ENCODE results near the gene MFAP1.
A peak's percentile ranks its signal among the peaks of the same experiment; 100 is the strongest.
"Not testable (repeated sequence)": the region's sequence is repeated elsewhere in the genome, so short reads cannot be mapped to it uniquely, and the experiment has no call there.

The MFAP1 gene

DNA sequence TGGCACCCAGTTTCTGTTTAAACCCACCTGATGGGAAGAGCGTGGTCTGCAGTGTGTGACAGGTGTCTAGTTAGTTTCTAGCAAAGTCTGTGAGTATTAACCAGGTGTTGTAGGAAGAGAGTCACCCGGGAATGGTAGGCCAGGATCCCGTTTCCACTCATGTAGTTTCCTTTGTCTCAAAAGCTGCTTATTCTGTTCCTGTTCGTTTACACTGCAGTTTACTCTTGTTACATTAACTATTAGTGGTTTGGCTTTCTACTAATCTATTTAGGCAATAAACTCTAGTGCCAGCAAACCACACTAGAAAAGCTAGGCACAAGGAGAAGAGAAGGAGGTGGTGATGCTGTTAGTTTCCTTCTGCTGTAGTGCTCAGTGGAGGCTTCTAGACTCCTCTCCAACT is 35.1 kb upstream of the MFAP1 start:
- TF ChIP-seq, protein P1, sequence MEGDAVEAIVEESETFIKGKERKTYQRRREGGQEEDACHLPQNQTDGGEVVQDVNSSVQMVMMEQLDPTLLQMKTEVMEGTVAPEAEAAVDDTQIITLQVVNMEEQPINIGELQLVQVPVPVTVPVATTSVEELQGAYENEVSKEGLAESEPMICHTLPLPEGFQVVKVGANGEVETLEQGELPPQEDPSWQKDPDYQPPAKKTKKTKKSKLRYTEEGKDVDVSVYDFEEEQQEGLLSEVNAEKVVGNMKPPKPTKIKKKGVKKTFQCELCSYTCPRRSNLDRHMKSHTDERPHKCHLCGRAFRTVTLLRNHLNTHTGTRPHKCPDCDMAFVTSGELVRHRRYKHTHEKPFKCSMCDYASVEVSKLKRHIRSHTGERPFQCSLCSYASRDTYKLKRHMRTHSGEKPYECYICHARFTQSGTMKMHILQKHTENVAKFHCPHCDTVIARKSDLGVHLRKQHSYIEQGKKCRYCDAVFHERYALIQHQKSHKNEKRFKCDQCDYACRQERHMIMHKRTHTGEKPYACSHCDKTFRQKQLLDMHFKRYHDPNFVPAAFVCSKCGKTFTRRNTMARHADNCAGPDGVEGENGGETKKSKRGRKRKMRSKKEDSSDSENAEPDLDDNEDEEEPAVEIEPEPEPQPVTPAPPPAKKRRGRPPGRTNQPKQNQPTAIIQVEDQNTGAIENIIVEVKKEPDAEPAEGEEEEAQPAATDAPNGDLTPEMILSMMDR (conservative IDR thresholded peaks at IDR 0.05; ENCODE audit: low read length): no peak
- DNase-seq (ENCODE audit: low read depth): no peak

DNA sequence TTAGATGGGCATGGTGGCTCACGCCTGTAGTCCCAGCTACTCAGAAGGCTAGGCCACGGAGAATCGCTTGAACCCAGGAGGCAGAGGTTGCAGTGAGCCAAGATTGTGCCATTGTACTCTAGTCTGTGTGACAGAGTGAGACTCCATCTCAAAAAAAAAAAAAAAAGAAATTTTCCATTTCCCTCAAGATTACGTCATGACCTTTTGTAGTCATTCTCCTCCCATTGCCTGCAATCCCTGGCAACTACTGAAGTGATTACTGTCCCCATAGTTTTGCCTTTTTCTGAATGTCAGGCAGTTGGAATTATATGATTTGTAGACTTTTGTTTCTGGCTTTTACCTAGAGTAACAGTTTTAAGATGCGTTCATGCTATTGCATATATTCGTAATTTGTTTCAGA is 30.3 kb upstream of the MFAP1 start:
- TF ChIP-seq, protein P1 (conservative IDR thresholded peaks at IDR 0.05; ENCODE audit: low read length): no peak
- DNase-seq (ENCODE audit: low read depth): peak; percentile 37
- no peak overlapping the region for H3K4me3 ChIP-seq (ENCODE audit: low read length)

More for the DNA sequence above, 35.1 kb upstream of the MFAP1 start:
- no peak overlapping the region for H3K4me3 ChIP-seq (ENCODE audit: low read length)

DNA sequence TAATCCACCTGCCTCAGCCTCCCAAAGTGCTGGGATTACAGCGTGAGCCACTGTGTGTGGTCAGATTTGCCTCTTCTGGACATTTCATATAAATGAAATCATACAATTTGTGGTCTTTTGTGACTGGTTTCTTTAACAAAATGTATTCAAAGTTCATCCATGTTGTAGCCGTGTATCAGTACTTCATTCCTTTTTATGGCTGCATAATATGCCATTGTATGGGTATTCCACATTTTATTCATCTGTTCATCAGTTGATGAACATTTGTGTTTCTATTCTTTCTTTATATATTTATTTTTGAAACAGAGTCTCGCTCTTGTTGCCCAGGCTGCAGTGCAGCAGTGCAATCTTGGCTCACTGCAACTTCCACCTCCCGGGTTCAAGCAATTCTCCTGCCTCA is 28.1 kb upstream of the MFAP1 start:
- TF ChIP-seq, protein P1 (conservative IDR thresholded peaks at IDR 0.05; ENCODE audit: low read length): no peak
- no peak for DNase-seq (ENCODE audit: low read depth)
- H3K4me3 ChIP-seq (ENCODE audit: low read length): no peak overlapping the region

DNA sequence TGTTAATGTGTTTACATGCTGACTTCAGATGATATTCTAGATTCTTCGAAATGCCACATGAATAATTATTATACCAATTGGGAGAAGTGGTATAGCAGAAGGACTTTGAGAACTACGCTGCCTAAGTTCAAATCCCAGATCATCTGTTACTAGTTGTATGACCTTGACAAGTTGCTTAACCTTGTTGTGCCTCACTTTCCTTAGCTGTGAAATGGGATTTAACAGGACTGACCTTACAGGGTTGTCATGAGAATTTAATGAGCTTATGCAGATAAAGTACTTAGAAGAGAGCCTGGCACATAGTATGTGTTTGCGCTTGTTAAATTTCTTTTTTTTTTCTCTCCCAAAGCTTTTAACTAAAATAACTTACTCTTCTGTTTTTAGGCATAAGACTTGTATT is 26.8 kb upstream of the MFAP1 start:
- no peak overlapping the region for H3K4me3 ChIP-seq (ENCODE audit: low read length)
- no peak for DNase-seq (ENCODE audit: low read depth)
- TF ChIP-seq, protein P1 (conservative IDR thresholded peaks at IDR 0.05; ENCODE audit: low read length): no peak

DNA sequence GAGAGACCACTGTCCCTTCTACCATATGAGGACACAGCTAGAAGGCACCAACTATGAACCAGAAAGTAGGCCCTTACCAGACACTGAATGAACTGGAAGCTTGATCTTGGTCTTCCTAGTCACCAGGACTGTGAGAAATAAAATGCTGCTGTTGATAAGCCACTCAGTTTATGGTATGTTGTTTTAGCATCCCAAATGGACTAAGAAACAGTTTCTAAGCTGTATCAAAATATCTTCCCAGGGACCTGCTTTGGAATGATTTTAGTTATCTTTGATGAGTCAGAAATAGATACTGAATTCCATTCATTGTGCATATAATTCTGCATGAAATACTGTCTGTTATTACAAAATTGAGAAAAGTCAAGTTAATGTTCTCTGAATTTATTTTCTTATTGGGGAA is 20.9 kb upstream of the MFAP1 start:
- no peak for DNase-seq (ENCODE audit: low read depth)
- no peak overlapping the region for H3K4me3 ChIP-seq (ENCODE audit: low read length)
- TF ChIP-seq, protein P1 (conservative IDR thresholded peaks at IDR 0.05; ENCODE audit: low read length): no peak

DNA sequence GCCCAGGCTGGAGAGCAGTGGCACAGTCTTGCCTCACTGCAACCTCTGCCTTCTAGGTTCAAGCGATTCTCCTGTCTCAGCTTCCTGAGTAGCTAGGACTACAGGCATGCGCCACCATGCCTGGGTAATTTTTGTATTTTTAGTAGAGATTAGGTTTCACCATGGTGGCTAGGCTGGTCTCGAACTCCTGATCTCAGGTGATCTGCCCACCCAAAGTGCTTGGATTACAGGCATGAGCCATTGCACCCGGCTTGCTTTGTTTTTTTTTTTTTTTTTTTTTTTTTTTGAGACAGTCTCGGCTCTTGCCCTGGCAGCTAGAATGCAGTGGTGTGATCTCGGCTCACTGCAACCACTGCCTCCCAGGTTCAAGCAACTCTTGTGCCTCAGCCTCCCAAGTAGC is 8.0 kb upstream of the MFAP1 start:
- DNase-seq (ENCODE audit: low read depth): not testable (repeated sequence)

DNA sequence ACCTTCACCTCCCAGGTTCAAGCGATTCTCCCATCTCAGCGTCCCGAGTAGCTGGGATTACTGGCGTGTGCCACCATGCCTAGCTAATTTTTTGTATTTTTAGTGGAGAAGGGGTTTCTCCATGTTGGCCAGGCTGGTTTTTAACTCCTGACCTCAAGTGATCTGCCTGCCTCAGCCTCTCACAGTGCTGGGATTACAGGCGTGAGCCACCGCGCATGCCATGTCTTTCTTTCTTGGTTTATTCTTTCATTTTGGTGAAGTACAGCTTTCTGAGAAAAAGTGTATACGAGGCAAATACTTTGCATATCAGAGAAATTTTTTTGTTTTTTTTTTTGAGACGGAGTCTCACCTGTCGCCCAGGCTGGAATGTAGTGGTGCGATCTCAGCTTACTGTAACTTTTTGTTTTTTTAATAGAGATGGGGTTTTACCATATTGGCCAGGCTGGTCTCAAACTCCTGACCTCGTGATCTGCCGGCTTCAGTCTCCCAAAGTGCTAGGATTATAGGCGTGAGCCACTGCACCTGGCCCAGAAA is 7.1 kb upstream of the MFAP1 start:
- not testable (repeated sequence) for H3K4me3 ChIP-seq (ENCODE audit: low read length); DNase-seq (ENCODE audit: low read depth)

More for the DNA sequence above, 8.0 kb upstream of the MFAP1 start:
- H3K4me3 ChIP-seq (ENCODE audit: low read length): not testable (repeated sequence)

DNA sequence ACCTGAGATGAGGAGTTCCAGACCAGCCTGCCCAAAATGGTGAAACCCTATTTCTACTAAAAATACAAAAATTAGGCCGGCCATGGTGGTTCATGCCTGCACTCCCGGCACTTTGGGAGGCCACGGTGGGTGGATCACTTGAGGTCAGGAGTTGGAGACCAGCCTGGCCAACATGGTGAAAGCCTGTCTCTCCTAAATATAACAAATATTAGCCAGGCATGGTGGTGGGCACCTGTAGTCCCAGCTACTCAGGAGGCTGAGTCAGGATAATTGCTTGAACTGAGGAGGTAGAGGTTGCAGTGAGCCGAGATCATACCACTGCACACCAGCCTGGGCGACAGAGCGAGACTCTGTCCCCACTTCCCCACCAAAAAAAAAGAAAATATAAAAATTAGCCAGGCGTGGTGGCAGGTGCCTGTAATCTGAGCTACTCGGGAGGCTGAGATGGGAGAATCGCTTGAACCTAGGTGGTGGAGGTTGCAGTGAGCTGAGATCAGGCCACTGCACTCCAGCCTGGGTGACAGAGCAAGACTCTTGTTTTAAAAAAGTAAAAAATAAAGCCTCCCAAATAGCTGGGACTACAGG is 6.3 kb upstream of the MFAP1 start:
- H3K4me3 ChIP-seq (ENCODE audit: low read length); DNase-seq (ENCODE audit: low read depth): not testable (repeated sequence)

DNA sequence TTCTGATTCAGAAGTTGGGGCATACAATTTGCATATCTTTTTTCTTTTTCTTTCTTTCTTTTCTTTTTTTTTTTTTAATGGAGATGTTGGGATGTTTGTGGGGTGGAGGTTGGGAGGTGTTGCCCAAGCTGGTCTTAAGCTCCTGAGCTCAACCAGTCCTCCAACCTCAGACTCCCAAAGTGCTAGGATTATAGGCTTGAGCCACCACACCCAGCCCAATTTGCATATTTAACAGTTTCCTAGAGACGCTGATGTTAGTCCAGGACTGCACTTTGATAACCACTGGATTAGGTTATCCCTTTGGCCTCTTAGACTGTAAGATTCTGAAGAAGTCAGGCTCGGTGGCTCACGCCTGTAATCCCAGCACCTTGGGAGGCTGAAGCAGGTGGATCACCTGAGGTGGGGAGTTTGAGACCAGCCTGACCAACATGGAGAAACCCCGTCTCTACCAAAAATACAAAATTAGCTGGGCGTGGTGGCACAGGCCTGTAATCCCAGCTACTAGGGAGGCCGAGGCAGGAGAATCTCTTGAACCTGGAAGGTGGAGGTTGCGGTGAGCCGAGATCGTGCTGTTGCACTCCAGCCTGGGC is 5.6 kb upstream of the MFAP1 start:
- H3K4me3 ChIP-seq (ENCODE audit: low read length); DNase-seq (ENCODE audit: low read depth): not testable (repeated sequence)

Measured in AG10803 (cell line).